NT2/D1 (cell line): ENCODE data around the gene TMEM45B.

Experiments used
- SUZ12 ChIP-seq: IDR thresholded peaks from 2 replicates; pipeline ENCODE4 v1.6.1; 2011; ENCODE audit not compliant: insufficient read length, insufficient read depth; ENCODE audit errors: extremely low read depth
- YY1 ChIP-seq: IDR thresholded peaks from 2 replicates; pipeline ENCODE4 v1.6.1; 2011; ENCODE audit not compliant: insufficient read length, insufficient read depth
- ZNF274 ChIP-seq: IDR thresholded peaks from 2 replicates; pipeline ENCODE4 v1.6.1; 2011; ENCODE audit warnings: mild to moderate bottlenecking, low read depth, low read length

DNA sequence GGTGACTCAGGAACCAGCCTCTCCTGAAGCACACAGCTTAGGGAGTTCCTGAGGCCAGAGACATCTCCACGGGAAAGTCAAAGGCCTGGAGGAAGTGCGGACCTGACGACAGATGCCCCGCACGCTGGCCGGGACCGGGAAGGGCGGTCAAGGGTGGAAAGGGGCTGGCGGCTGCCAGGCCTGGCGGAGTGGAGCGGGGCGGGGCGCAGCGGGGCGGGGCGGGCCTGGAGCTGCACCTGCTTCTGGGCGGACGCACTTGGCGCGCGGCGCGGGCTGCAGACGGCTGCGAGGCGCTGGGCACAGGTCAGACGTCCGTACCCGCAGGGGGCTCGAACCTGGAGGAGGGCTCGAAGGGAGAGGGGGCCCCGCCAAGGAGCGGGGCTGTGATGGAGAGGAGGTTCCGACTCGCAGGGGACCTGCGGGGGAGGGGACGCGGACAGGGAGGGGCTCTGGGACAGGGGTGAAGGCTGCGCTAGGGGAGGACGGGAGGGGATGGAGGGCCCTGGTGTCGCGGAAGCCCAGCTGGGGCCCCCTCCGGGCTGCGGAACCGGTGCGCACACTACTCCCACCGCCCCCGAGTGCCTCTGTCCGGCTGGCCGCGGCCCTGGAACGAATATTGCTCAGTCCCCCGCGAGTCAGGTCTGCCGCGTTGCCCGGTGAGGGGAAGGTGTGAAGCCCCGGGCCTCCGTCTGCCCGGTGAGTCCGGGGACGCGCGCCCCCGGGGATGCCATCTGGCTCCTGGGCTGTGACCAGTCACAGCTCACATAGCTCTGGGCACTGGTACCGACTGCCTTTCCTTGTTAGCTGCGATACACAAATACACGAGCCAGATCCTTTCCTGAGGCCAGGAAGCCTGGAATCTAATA lies at the start of gene TMEM45B:
- TF ChIP-seq ZNF274 (no peak), SUZ12 (no peak), YY1 (no peak)
